ENCODE results near the gene STAT5B.
"Not testable (repeated sequence)": the region's sequence is repeated elsewhere in the genome, so short reads cannot be mapped to it uniquely, and the experiment has no call there.

Gene STAT5B

DNA sequence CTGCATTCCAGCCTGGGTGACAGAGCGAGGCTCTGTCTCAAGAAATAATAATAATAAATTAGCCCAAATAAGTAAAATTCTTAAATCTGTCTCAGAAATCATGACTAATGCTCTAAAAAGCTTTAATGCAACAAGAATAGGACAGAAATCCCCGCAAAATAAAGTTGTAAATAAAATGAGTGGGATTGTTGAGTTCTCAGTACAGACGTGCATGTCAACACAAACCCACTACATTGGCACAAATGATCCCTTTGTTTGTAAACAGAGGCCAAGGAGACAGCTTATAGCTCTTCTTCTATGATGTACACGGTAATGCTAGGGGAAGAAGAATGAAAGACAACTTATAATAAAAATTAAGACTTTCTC lies 6.0 kb downstream of the STAT5B start:
- Histone ChIP-seq H3K36me3 (ENCODE audit: control insufficient read depth, insufficient read depth, low read length) (no peaks in the 10 kb centered on the region), H3K27me3 (replicated peaks; ENCODE audit: control insufficient read depth, insufficient read depth, low read length) (no peaks in the 10 kb centered on the region), H3K4me3 (replicated peaks; ENCODE audit: low read depth, low read length) (no peak overlapping the region)
- TF ChIP-seq, protein P1, sequence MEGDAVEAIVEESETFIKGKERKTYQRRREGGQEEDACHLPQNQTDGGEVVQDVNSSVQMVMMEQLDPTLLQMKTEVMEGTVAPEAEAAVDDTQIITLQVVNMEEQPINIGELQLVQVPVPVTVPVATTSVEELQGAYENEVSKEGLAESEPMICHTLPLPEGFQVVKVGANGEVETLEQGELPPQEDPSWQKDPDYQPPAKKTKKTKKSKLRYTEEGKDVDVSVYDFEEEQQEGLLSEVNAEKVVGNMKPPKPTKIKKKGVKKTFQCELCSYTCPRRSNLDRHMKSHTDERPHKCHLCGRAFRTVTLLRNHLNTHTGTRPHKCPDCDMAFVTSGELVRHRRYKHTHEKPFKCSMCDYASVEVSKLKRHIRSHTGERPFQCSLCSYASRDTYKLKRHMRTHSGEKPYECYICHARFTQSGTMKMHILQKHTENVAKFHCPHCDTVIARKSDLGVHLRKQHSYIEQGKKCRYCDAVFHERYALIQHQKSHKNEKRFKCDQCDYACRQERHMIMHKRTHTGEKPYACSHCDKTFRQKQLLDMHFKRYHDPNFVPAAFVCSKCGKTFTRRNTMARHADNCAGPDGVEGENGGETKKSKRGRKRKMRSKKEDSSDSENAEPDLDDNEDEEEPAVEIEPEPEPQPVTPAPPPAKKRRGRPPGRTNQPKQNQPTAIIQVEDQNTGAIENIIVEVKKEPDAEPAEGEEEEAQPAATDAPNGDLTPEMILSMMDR (IDR thresholded peaks at IDR 0.05; ENCODE audit: insufficient read depth, low read length, poor library complexity, severe bottlenecking) = no peak
- DNase-seq (ENCODE audit: extremely low read depth, insufficient read length) = no peak

GRCh38 chr17:42268236-42268635 lies 8.0 kb downstream of the STAT5B start:
- TF ChIP-seq, protein P1 (IDR thresholded peaks at IDR 0.05; ENCODE audit: insufficient read depth, low read length, poor library complexity, severe bottlenecking) = no peak
- no peaks in the 10 kb centered on the region for H3K36me3 ChIP-seq (ENCODE audit: control insufficient read depth, insufficient read depth, low read length)
- no peak for DNase-seq (ENCODE audit: extremely low read depth, insufficient read length)
- H3K4me3 ChIP-seq (replicated peaks; ENCODE audit: low read depth, low read length) = no peak overlapping the region
- H3K27me3 ChIP-seq (replicated peaks; ENCODE audit: control insufficient read depth, insufficient read depth, low read length) = no peaks in the 10 kb centered on the region

- no peak for DNase-seq (ENCODE audit: extremely low read depth, insufficient read length)
- Histone ChIP-seq H3K27me3 (replicated peaks; ENCODE audit: control insufficient read depth, insufficient read depth, low read length) (no peaks in the 10 kb centered on the region), H3K4me3 (replicated peaks; ENCODE audit: low read depth, low read length) (no peak overlapping the region), H3K36me3 (ENCODE audit: control insufficient read depth, insufficient read depth, low read length) (no peaks in the 10 kb centered on the region)
- TF ChIP-seq, protein P1 (IDR thresholded peaks at IDR 0.05; ENCODE audit: insufficient read depth, low read length, poor library complexity, severe bottlenecking) = no peak
These were observed 9.0 kb downstream of the STAT5B start for GRCh38 chr17:42266918-42267766.

DNA sequence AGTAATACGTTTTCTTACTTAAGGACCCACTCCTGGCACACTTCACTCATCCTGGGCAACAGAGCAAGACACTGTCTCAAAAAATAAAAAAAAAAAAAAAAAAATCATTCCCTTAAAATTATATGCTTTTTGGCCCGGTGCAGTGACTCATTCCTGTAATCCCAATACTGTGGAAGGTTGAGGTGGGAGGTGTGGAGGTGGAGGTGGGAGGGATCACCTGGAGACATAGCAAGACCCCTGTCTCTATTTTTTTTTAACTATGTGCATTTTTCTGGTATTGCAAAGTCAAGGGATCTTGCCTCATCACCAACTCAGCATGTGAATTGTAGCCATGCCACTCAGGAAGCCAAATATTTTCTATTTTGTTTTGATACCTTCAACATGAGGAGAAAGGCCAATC lies 9.7 kb downstream of the STAT5B start:
- Histone ChIP-seq H3K4me3 (replicated peaks; ENCODE audit: low read depth, low read length) (no peak overlapping the region), H3K36me3 (ENCODE audit: control insufficient read depth, insufficient read depth, low read length) (no peaks in the 10 kb centered on the region), H3K27me3 (replicated peaks; ENCODE audit: control insufficient read depth, insufficient read depth, low read length) (no peaks in the 10 kb centered on the region)
- TF ChIP-seq, protein P1 (IDR thresholded peaks at IDR 0.05; ENCODE audit: insufficient read depth, low read length, poor library complexity, severe bottlenecking) = no peak
- no peak for DNase-seq (ENCODE audit: extremely low read depth, insufficient read length)

DNA sequence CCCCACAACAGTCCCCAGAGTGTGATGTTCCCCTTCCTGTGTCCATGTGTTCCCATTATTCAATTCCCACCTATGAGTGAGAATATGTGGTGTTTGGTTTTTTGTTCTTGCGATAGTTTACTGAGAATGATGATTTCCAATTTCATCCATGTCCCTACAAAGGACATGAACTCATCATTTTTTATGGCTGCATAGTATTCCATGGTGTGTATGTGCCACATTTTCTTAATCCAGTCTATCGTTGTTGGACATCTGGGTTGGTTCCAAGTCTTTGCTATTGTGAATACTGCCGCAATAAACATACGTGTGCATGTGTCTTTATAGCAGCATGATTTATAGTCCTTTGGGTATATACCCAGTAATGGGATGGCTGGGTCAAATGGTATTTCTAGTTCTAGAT lies 11.8 kb downstream of the STAT5B start:
- H3K27me3 ChIP-seq (replicated peaks; ENCODE audit: control insufficient read depth, insufficient read depth, low read length); DNase-seq (ENCODE audit: extremely low read depth, insufficient read length); H3K4me3 ChIP-seq (replicated peaks; ENCODE audit: low read depth, low read length); H3K36me3 ChIP-seq (ENCODE audit: control insufficient read depth, insufficient read depth, low read length): not testable (repeated sequence)

DNA sequence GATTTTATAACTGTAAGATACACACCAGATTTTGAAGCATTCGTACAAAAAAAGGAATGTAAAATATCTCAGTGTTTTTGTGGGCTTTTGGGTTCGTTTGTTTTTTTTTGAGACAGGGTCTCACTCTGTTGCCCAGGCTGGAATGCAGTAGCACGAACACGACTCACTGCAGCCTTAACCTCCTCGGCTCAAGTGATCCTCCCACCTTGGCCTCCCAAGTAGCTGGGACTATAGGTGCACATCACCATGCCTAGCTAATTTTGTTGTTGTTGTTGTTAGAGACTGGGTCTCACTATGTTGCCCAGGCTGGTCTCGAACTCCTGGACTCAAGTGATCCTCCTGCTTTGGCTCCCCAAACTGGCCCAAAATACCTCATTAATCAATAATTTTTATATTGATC lies 15.9 kb downstream of the STAT5B start:
- no peaks in the 10 kb centered on the region for H3K27me3 ChIP-seq (replicated peaks; ENCODE audit: control insufficient read depth, insufficient read depth, low read length)
- H3K36me3 ChIP-seq (ENCODE audit: control insufficient read depth, insufficient read depth, low read length) = no peaks in the 10 kb centered on the region
- DNase-seq (ENCODE audit: extremely low read depth, insufficient read length) = no peak
- no peak overlapping the region for H3K4me3 ChIP-seq (replicated peaks; ENCODE audit: low read depth, low read length)
- TF ChIP-seq, protein P1 (IDR thresholded peaks at IDR 0.05; ENCODE audit: insufficient read depth, low read length, poor library complexity, severe bottlenecking) = no peak

Measured in GM06990 (cell line).